GM23248 (cell line): Measurements from ENCODE around the gene SEZ6. TPM values are rescaled to one million over a fixed set of nuclear protein-coding genes. Genes with fewer than 3 reads are reported as not detected.

Source experiments
- DNase-seq: peaks from one replicate; pipeline ENCODE4 v3.0.0-alpha.2; 2015
- H2AFZ ChIP-seq: fragments of 200-600 bp; sonication (generic); 2 replicates; pipeline ENCODE4 v1.6.1; 2016; ENCODE audit warnings: antibody characterized with exemption
- H3F3A ChIP-seq: fragments of 200-600 bp; sonication (generic); 2 replicates; pipeline ENCODE4 v1.6.1; 2016; ENCODE audit warnings: mild to moderate bottlenecking, antibody characterized with exemption, mixed run types; ENCODE audit not compliant: insufficient read depth
- H3K27ac ChIP-seq: fragments of 200-600 bp; sonication (generic); 2 replicates; pipeline ENCODE4 v1.5.1; 2016; ENCODE audit warnings: mild to moderate bottlenecking
- H3K27me3 ChIP-seq: fragments of 200-600 bp; sonication (generic); replicated peaks from 2 replicates; pipeline ENCODE4 v1.6.1; 2016; ENCODE audit warnings: mild to moderate bottlenecking; ENCODE audit not compliant: insufficient read depth
- H3K36me3 ChIP-seq: fragments of 200-600 bp; sonication (generic); 2 replicates; pipeline ENCODE4 v1.6.1; 2016; ENCODE audit warnings: low read depth, mild to moderate bottlenecking
- H3K4me1 ChIP-seq: fragments of 200-600 bp; sonication (generic); 2 replicates; pipeline ENCODE4 v1.6.1; 2016; ENCODE audit warnings: mild to moderate bottlenecking; ENCODE audit not compliant: insufficient read depth
- H3K4me2 ChIP-seq: fragments of 200-600 bp; sonication (generic); one replicate; pipeline ENCODE4 v1.6.1; 2016; ENCODE audit warnings: mild to moderate bottlenecking; ENCODE audit not compliant: unreplicated experiment
- H3K4me3 ChIP-seq: fragments of 200-600 bp; sonication (generic); 2 replicates; pipeline ENCODE4 v1.5.1; 2016; ENCODE audit warnings: mild to moderate bottlenecking
- H3K79me2 ChIP-seq: fragments of 200-600 bp; sonication (generic); 2 replicates; pipeline ENCODE4 v1.6.1; 2016; ENCODE audit warnings: mild to moderate bottlenecking; ENCODE audit not compliant: insufficient read depth
- H3K9ac ChIP-seq: fragments of 200-600 bp; sonication (generic); 2 replicates; pipeline ENCODE4 v1.6.1; 2016; ENCODE audit warnings: mild to moderate bottlenecking
- H3K9me2 ChIP-seq: fragments of 200-600 bp; sonication (generic); 2 replicates; pipeline ENCODE4 v1.6.1; 2016; ENCODE audit warnings: mixed run types, mild to moderate bottlenecking, moderate library complexity; ENCODE audit not compliant: insufficient read depth
- H3K9me3 ChIP-seq: fragments of 200-600 bp; sonication (generic); one replicate; pipeline ENCODE4 v1.6.1; 2017; ENCODE audit warnings: low read depth
- H4K20me1 ChIP-seq: fragments of 200-600 bp; sonication (generic); 2 replicates; pipeline ENCODE4 v1.6.0; 2016; ENCODE audit not compliant: insufficient read depth
- EZH2 ChIP-seq: fragments of 200-600 bp; sonication (generic); IDR thresholded peaks from 2 replicates; pipeline ENCODE4 v1.6.1; 2018; ENCODE audit warnings: antibody characterized with exemption, mild to moderate bottlenecking; ENCODE audit not compliant: insufficient read depth, poor library complexity, severe bottlenecking
- EZH2phosphoT487 ChIP-seq: fragments of 200-600 bp; sonication (generic); IDR thresholded peaks from 2 replicates; pipeline ENCODE4 v1.6.1; 2018; ENCODE audit warnings: antibody characterized with exemption, moderate library complexity, mild to moderate bottlenecking, low read depth; ENCODE audit not compliant: insufficient read depth
- WGBS, 2 experiments: methylation state at CpG; one replicate each; pipeline ENCODE4 v1.1.6; 2015 to 2017; ENCODE audit warnings: low lambda C conversion rate in 2 of 2, low coverage in 1 of 2; ENCODE audit errors: missing lambda C conversion rate in 2 of 2; 5-methylcytosine and 5-hydroxymethylcytosine counted together
- in situ Hi-C: fragments of 300-500 bp; cut with MboI; formaldehyde crosslinking; loops from 2 replicates; pipeline ENCODE4 v1.15.0; 2020
- polyA plus RNA-seq: library from polyadenylated mRNA; unstranded; fragments of >200 nt; fragmentation: Nextera tagmentation; extraction: Ambion mirVana; gene quantifications from 2 replicates; pipeline ENCODE4 v1.2.1, GENCODE V29; 2016
- total RNA-seq: library from RNA; depleted of rRNA; stranded (reverse); fragments of >200 nt; shearing (Covaris generic); gene quantifications from 2 replicates; pipeline ENCODE4 v1.2.3, GENCODE V29; 2014

SEZ6 gene
- total and polyA plus RNA-seq, 2 experiments from 2014 or later, result not detected

- DNase-seq, result no peak
- peaks cover 11% of the 10 kb centered on the region; the same call in 1 of the 2 replicates for H3K4me1 ChIP-seq
- H3K27me3 ChIP-seq, result peaks cover 10% of the 10 kb centered on the region; the same call in 1 of the 2 replicates
- no peak overlapping the region for H3K4me2 ChIP-seq
- H4K20me1 ChIP-seq, result no peaks in the 10 kb centered on the region
- no peak overlapping the region for H3K4me3 ChIP-seq
- no peaks in the 10 kb centered on the region for H3K9me3 ChIP-seq
- in situ Hi-C loops, result no loop called here
- H3K9ac ChIP-seq, result no peak overlapping the region
- H3K9me2 ChIP-seq, result no peaks in the 10 kb centered on the region
- H3K36me3 ChIP-seq, result no peaks in the 10 kb centered on the region
- no peaks in the 10 kb centered on the region for H3F3A ChIP-seq
- 22 to 25% methylated on average over 6 of the region's 6 CpGs for WGBS, 2 experiments
- no peak overlapping the region for H2AFZ ChIP-seq
- TF ChIP-seq EZH2 (no peak), EZH2phosphoT487 (no peak)
- no peaks in the 10 kb centered on the region for H3K79me2 ChIP-seq
- no peak overlapping the region for H3K27ac ChIP-seq
These were observed 35.0 kb downstream of the SEZ6 start for GRCh38 chr17:28970879-28971278.

- H3F3A ChIP-seq, result no peaks in the 10 kb centered on the region
- no peak overlapping the region for H3K4me3 ChIP-seq
- peaks cover 10% of the 10 kb centered on the region; the same call in 1 of the 2 replicates for H3K27me3 ChIP-seq
- in situ Hi-C loops, result loop anchor here (5.0 kb wide), 1 partner anchor 137 kb away; no protein-coding TSS in a partner anchor
- H3K27ac ChIP-seq, result no peak overlapping the region
- H3K4me1 ChIP-seq, result peaks cover 11% of the 10 kb centered on the region; the same call in 1 of the 2 replicates
- no peaks in the 10 kb centered on the region for H3K36me3 ChIP-seq
- WGBS, 2 experiments, result 69% methylated on average over 12 of the region's 12 CpGs
- no peaks in the 10 kb centered on the region for H3K79me2 ChIP-seq
- no peak overlapping the region for H3K9ac ChIP-seq
- no peak overlapping the region for H2AFZ ChIP-seq
- DNase-seq, result no peak
- H3K4me2 ChIP-seq, result no peak overlapping the region
- no peak for TF ChIP-seq EZH2phosphoT487
- no peak for TF ChIP-seq EZH2
- no peaks in the 10 kb centered on the region for H3K9me3 ChIP-seq
- no peaks in the 10 kb centered on the region for H3K9me2 ChIP-seq
- H4K20me1 ChIP-seq, result no peaks in the 10 kb centered on the region
These were observed 36.0 kb downstream of the SEZ6 start for GRCh38 chr17:28969706-28970393.

- H3K36me3 ChIP-seq, result no peaks in the 10 kb centered on the region
- no peak overlapping the region for H3K9ac ChIP-seq
- WGBS, 2 experiments, result 39 to 42% methylated on average over 2 of the region's 2 CpGs
- no peak overlapping the region for H3K27ac ChIP-seq
- H3F3A ChIP-seq, result no peaks in the 10 kb centered on the region
- H3K27me3 ChIP-seq, result peaks cover 10% of the 10 kb centered on the region; the same call in 1 of the 2 replicates
- H4K20me1 ChIP-seq, result no peaks in the 10 kb centered on the region
- no peaks in the 10 kb centered on the region for H3K9me2 ChIP-seq
- peaks cover 11% of the 10 kb centered on the region; the same call in 1 of the 2 replicates for H3K4me1 ChIP-seq
- H3K79me2 ChIP-seq, result no peaks in the 10 kb centered on the region
- H3K9me3 ChIP-seq, result no peaks in the 10 kb centered on the region
- in situ Hi-C loops, result loop anchor here (5.0 kb wide), 1 partner anchor 138 kb away; no protein-coding TSS in a partner anchor
- no peak for DNase-seq
- H2AFZ ChIP-seq, result no peak overlapping the region
- TF ChIP-seq EZH2phosphoT487 (no peak), EZH2 (no peak)
- no peak overlapping the region for H3K4me3 ChIP-seq
- no peak overlapping the region for H3K4me2 ChIP-seq
These were observed 36.9 kb downstream of the SEZ6 start for GRCh38 chr17:28968914-28969295.

- Histone ChIP-seq H3F3A (no peaks in the 10 kb centered on the region), H3K4me2 (no peak overlapping the region), H3K27me3 (peaks cover 13% of the 10 kb centered on the region; the same call in 1 of the 2 replicates), H3K27ac (no peak overlapping the region), H2AFZ (no peak overlapping the region), H3K9me3 (no peaks in the 10 kb centered on the region), H3K79me2 (no peaks in the 10 kb centered on the region), H3K9me2 (no peaks in the 10 kb centered on the region), H4K20me1 (no peaks in the 10 kb centered on the region), H3K36me3 (no peaks in the 10 kb centered on the region), H3K4me1 (0 out of 2 replicates have a peak, but pooled peaks cover 6% of the 10 kb centered on the region), H3K4me3 (no peak overlapping the region), H3K9ac (no peak overlapping the region)
- no peak for TF ChIP-seq EZH2phosphoT487
- TF ChIP-seq EZH2, result no peak
- in situ Hi-C loops, result loop anchor here (5.0 kb wide), 1 partner anchor 139 kb away; no protein-coding TSS in a partner anchor
- WGBS, 2 experiments, result 41 to 49% methylated on average over 10 of the region's 10 CpGs
- no peak for DNase-seq
These were observed 37.5 kb downstream of the SEZ6 start for GRCh38 chr17:28968231-28968913.
